ENCODE data around the gene TUFT1.

DNA sequence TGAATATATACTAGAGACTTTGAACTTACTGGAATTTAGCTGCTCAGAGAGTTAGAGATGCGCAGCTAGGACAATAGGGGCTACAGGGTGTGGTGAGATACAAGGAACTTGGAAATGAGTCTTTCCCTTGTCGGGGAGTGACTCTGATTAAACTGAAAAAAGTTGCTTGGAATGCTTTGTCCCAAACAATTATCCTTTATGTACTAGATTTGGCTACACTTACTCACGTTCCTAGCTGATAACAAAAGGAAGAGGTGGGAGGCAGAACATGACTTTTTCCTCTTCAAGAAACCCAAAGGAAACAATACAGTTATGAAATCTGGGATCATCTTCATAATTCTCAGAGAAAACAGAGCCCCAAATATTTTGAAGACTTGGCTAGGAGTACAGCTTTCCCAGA lies 35.9 kb upstream of the TUFT1 start:
- no peak for TF ChIP-seq EP300 (IDR thresholded peaks at IDR 0.05)
- no peak for TF ChIP-seq CTCF (IDR thresholded peaks at IDR 0.05)
- TF ChIP-seq POLR2AphosphoS5 (IDR thresholded peaks at IDR 0.05): no peak
